Measurements from ENCODE around the gene GOLPH3L. TPM values are rescaled to one million over a fixed set of nuclear protein-coding genes. Genes with fewer than 3 reads are reported as not detected.
"Not testable (repeated sequence)": the region's sequence is repeated elsewhere in the genome, so short reads cannot be mapped to it uniquely, and the experiment has no call there.

The GOLPH3L gene
- 10 to 100 TPM; 35.7 to 41.6 (median 39.5) TPM for polyA plus RNA-seq (ENCODE audit: insufficient read length in 4 of 4)

- peak; percentile 90 to 98 (median 96) for DNase-seq (ENCODE audit: low read depth in 4 of 4, low spot score in 2 of 4)
Observed at GRCh38 chr1:150696995-150697927, at the start of gene GOLPH3L. TSS of gene GOLPH3L (minus strand) at chr1:150697154. CDS start at chr1:150694838, 2,316 bp downstream.

DNA sequence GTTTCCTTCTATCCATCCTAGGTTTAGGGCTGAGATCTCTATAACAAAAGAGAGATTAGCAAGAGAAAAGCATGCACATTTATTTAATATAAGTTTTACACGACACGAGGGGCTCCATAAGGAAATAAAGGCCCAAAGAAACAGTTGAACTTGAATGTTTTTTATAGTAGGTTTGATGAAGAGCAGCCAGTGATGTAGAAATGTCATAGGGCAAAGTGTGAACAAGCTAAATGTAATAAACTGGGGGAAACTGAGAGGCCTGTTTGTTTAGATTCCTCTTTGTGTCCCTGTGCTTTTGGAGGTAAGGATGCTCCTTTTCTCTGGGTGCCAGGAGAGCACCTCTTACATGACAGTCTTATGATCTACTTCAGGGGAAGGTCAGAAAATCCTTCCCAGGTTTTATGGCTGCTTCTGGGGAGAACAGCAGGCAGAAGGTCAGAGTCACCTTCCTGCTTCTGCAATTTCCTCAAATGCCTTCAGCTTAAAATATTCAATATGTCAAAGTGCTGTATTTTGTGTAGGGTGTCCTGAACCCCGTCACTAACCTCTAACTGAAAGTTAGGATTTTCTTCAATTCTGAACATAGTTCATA, 33.3 kb upstream of the GOLPH3L start:
- no peak for DNase-seq (ENCODE audit: low read depth in 4 of 4, low spot score in 2 of 4)

DNA sequence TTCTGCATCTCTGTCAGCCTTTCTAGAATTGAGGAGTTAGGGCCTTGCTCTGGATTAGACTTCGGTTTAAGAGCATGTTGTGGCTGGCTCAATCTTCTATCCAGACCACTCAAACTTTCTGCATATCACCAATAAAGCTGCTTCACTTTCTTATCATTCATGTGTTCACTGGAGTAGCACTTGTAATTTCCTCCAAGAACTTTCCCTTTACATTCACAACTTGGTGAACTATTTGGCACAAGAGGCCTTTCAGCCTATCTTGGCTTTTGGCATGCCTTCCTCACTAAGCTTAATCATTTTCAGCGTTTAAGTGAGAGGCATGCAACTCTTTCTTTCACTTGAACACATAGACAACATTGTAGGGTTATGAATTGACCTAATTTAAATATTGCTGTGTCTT, 27.4 kb upstream of the GOLPH3L start:
- DNase-seq (ENCODE audit: low read depth in 4 of 4, low spot score in 2 of 4) = no peak

GRCh38 chr1:150720703-150721102, 23.7 kb upstream of the GOLPH3L start, which contains the start of gene HORMAD1:
TSS of gene HORMAD1 (minus strand) at chr1:150720895. CDS start at chr1:150719505, 1,390 bp downstream.
- no peak for DNase-seq (ENCODE audit: low read depth in 4 of 4, low spot score in 2 of 4)

DNA sequence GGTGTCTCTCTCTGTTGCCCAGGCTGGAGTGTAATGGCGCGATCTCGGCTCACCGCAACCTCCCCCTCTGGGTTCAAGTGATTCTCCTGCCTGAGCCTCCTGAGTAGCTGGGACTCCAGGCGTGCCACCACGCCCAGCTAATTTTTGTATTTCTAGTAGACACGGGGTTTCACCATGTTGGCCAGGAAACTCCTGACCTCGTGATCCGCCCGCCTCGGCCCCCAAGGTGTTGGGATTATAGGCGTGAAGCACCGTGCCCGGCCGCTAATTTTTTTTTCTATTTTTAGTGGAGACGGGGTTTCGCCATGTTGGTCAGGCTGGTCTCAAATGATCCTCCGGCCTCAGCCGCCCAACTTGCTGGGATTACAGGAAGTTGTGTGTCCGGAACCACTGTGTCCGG, 23.1 kb upstream of the GOLPH3L start:
- no peak for DNase-seq (ENCODE audit: low read depth in 4 of 4, low spot score in 2 of 4)

DNA sequence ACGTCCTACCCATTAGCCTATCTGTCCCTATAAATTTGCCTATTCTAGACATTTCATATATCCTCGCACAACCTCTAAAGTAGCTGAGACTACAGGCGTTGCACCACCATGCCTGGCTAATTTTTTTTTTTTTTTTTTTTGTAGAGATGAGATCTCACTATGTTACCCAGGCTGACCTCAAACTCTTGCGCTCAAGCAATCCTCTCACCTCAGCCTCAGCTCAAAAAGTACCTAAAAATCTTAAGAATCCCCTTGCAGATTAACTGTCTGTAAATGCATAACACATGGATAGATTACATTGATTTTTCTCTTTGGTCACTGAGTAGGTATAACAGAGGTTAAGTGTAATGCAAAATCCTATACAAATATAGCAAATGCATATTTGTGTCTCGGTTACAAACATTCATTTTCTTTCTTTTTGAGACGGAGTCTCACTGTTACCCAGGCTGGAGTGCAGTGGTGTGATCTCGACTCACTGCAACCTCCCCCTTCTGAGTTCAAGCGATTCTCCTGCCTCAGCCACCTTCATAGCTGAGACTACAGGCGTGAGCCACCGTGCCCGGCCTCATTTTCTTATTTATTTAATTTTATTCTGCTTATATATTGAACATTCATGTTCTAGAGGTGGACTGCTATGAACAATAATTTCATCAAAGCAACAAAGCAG, 21.4 kb upstream of the GOLPH3L start:
- no peak for DNase-seq (ENCODE audit: low read depth in 4 of 4, low spot score in 2 of 4)

DNA sequence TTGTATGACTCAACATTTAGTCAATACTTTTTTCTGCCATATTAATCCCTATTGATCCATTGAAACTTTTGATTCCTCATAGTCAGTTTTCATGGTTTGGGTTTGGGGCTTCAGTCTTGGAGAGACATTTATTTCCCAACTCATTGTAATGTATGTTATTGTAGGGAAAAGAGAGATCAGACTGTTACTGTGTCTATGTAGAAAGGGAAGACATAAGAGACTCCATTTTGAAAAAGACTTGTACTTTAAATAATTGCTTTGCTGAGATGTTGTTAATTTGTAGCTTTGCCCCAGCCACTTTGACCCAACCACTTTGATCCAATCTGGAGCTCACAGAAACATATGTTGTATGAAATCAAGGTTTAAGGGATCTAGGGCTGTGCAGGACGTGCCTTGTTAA, 12.1 kb upstream of the GOLPH3L start:
- not testable (repeated sequence) for DNase-seq (ENCODE audit: low read depth in 4 of 4, low spot score in 2 of 4)

DNA sequence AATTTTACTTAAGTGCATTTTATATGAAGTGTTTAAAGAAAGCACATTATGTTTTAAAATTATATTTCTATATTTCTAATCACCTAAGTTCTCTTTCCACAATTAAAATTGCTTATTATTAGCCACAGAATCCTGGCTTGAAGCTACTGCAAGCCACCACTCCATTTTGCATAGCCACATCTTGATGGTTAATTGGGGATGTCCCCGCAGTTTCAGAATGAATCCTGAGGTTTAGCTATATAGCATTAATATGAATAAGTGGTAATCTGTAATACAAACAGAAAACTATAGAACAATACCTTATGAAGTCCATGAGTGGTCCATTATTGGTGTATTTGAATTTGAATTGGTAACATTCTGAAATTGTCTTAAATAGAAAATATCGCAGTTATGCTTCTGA, 11.6 kb upstream of the GOLPH3L start:
- DNase-seq (ENCODE audit: low read depth in 4 of 4, low spot score in 2 of 4) = no peak

GRCh38 chr1:150706091-150706490, 9.1 kb upstream of the GOLPH3L start:
- no peak for DNase-seq (ENCODE audit: low read depth in 4 of 4, low spot score in 2 of 4)

DNA sequence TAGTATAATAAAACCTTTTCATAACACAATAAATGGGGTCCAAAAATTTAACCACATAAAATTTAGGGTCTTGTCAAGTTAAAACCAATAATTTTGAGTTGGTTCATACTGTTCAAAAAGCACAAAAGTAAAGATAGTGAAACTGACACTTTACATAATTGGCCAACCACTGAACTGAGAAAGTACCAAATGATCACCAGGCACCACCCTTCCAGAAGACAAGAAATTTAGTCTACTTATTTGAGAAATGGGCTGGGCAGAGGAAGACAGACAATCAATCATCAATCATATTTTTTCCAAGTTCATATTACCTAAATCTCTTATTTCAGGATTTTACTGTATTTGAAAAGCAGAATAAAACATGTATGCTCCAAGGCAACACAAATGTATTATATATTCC, 6.5 kb upstream of the GOLPH3L start:
- no peak for DNase-seq (ENCODE audit: low read depth in 4 of 4, low spot score in 2 of 4)

GRCh38 chr1:150696590-150696989, 364 bp downstream of the GOLPH3L start:
- no peak for DNase-seq (ENCODE audit: low read depth in 4 of 4, low spot score in 2 of 4)

GRCh38 chr1:150696162-150696561, 792 bp downstream of the GOLPH3L start:
- no peak for DNase-seq (ENCODE audit: low read depth in 4 of 4, low spot score in 2 of 4)

GRCh38 chr1:150695561-150695960, 1.4 kb downstream of the GOLPH3L start:
- DNase-seq (ENCODE audit: low read depth in 4 of 4, low spot score in 2 of 4) = no peak

DNA sequence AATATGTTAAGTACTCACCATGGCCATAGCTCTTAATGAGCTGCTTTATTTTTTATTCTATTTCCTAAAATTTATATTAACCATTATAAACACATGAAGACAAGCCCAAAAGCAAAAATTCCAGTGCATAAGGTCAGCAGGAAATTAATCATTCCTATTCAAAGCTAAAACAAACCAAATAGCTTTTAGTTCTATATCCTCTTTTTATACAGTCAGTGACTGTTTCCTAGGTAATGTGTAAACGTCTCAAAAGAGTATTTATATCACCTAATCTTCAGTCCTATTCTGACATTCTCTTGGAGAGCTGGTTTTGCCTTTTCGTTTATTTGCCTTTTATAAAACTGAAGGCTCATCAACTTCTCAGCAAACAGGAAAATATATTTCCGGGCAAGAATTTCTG, 4.2 kb downstream of the GOLPH3L start:
- no peak for DNase-seq (ENCODE audit: low read depth in 4 of 4, low spot score in 2 of 4)

DNA sequence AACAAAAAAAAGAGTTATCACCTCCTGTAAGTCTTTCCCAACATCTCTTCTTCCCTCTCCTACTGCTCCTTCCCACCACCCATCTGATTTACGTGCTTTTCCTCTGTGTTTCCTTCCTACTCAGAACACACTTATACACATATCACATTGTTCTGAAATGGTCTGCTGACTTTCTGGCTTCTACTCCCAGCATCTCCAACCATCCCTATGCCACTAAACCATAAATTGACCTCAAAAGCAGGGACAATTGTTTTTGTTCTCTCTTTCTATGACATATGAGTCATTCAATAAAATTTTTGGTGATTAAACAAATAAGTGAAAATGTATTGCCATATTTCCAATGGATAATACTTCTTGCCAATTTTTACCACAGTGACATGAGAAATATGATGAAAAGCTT, 8.2 kb downstream of the GOLPH3L start:
- no peak for DNase-seq (ENCODE audit: low read depth in 4 of 4, low spot score in 2 of 4)

- DNase-seq (ENCODE audit: low read depth in 4 of 4, low spot score in 2 of 4) = no peak
Observed at GRCh38 chr1:150686275-150686674, 10.7 kb downstream of the GOLPH3L start.

DNA sequence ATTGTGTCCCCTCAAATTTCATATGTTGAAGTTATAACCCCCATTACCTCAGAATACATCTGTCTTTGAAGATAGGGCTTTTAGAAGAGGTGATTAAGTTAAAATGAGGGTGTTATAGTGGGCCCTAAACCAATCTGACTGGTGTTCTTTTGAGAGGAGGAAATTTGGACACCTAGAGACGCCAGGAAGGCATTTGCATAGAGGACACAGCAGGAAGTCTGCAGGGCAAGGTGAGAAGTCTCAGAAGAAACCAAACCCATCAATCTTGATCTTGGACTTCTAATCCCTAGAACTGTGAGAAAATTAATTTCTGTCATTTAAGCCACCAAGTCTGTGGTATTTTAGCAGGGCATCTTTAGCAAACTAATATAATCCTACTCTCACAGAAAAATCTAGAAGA, 13.0 kb downstream of the GOLPH3L start:
- no peak for DNase-seq (ENCODE audit: low read depth in 4 of 4, low spot score in 2 of 4)

GRCh38 chr1:150678988-150679387, 18.0 kb downstream of the GOLPH3L start:
- DNase-seq (ENCODE audit: low read depth in 4 of 4, low spot score in 2 of 4) = no peak

GRCh38 chr1:150674881-150675280, 22.1 kb downstream of the GOLPH3L start:
- DNase-seq (ENCODE audit: low read depth in 4 of 4, low spot score in 2 of 4) = no peak

DNA sequence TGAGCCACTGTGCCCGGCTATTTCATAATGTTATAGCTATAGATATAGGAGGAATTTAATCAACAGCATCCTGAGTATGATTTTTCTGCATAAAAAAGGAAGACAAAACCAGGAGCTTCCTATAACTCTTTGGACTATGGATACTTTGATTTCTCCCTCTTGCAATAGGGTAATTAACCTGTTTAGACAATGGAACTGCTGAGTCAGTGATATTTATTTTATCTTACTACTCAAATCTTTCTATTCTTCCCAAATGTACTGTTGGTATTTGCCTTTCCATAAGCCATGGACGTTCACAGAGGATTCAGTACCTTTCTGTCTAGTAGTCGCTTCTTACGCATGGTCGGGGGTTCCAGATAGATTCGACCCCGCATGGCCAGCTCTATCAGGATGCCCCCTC, 33.6 kb downstream of the GOLPH3L start:
- no peak for DNase-seq (ENCODE audit: low read depth in 4 of 4, low spot score in 2 of 4)

DNA sequence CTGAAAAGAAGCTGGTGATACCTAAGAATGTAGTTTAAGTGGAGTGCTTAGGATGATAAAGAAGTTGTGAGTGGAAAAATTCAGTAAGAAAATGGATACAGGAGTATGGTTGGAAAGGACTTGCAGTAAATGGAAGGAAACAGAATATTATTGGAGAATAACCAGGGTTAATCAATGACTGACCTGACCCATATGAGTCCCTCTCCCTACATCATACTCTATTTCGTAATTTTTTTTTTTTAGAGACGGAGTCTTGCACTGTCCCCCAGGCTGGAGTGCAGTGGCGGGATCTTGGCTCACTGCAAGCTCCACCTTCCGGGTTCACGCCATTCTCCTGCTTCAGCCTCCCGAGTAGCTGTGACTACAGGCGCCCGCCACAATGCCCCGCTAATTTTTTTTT, 34.1 kb downstream of the GOLPH3L start:
- no peak for DNase-seq (ENCODE audit: low read depth in 4 of 4, low spot score in 2 of 4)
